H1 (cell line): ENCODE results near the gene FAM53B. TPM values are rescaled to one million over a fixed set of nuclear protein-coding genes. Genes with fewer than 3 reads are reported as not detected.

Experiments used
- CTCF ChIA-PET: fragments of 300-600 bp; sonication (Branson Sonifier 250); formaldehyde crosslinking; loops from one replicate; lab custom pipeline; 2021; ENCODE audit not compliant: partially characterized antibody; lab: Charles Lee
- POLR2A ChIA-PET: fragments of 300-600 bp; sonication (Branson Sonifier 250); formaldehyde crosslinking; loops from one replicate; lab custom pipeline; 2021; ENCODE audit warnings: inconsistent platforms; ENCODE audit not compliant: partially characterized antibody; lab: Charles Lee
- DNase-seq, 2 experiments: peaks; one replicate each; pipeline versions ENCODE4 v3.0.0 to v3.0.0-alpha.2; 2010 to 2022; ENCODE audit warnings: low spot score in 2 of 2, low read depth in 1 of 2, mixed read lengths in 1 of 2
- FAIRE-seq: peaks from 2 replicates; lab custom pipeline; 2011; peaks lifted over from hg19 to GRCh38; lab: Jason Lieb, UNC
- H2AFZ ChIP-seq: 2 replicates; pipeline ENCODE4 v1.8.1; 2012; ENCODE audit warnings: low read length, inconsistent platforms
- H2AK5ac ChIP-seq: 2 replicates; pipeline ENCODE4 v1.6.1; 2013; ENCODE audit warnings: low read depth, low read length
- H2BK120ac ChIP-seq: replicated peaks from 2 replicates; pipeline ENCODE3; 2013; ENCODE audit warnings: low read depth, low read length, inconsistent platforms
- H2BK12ac ChIP-seq: 2 replicates; pipeline ENCODE4 v1.6.1; 2013; ENCODE audit warnings: low read depth, low read length
- H2BK15ac ChIP-seq: 2 replicates; pipeline ENCODE4 v1.6.1; 2013; ENCODE audit warnings: low read length
- H2BK20ac ChIP-seq: 2 replicates; pipeline ENCODE4 v1.6.1; 2013; ENCODE audit warnings: low read length
- H2BK5ac ChIP-seq: 2 replicates; pipeline ENCODE4 v1.6.1; 2013; ENCODE audit warnings: low read depth, low read length
- H3K14ac ChIP-seq: 2 replicates; pipeline ENCODE4 v1.6.1; 2013; ENCODE audit warnings: inconsistent platforms; ENCODE audit not compliant: insufficient read length
- H3K18ac ChIP-seq: 2 replicates; pipeline ENCODE4 v1.6.1; 2013; ENCODE audit warnings: low read length; ENCODE audit errors: extremely low read depth
- H3K23ac ChIP-seq: 2 replicates; pipeline ENCODE4 v1.6.1; 2013; ENCODE audit warnings: inconsistent platforms; ENCODE audit not compliant: insufficient read length
- H3K23me2 ChIP-seq: 2 replicates; pipeline ENCODE4 v1.6.1; 2013; ENCODE audit warnings: low read depth, low read length
- H3K27ac ChIP-seq: 2 replicates; pipeline ENCODE4 v1.6.1; 2011; ENCODE audit warnings: low read depth, low read length, inconsistent platforms
- H3K27me3 ChIP-seq, 4 experiments: replicated peaks in 1 of 4; 1 replicate in 1 of 4; 2 replicates in 3 of 4; pipeline versions ENCODE4 v1.6.1 to v1.8.1; 2011 to 2013; ENCODE audit warnings: low read length in 3 of 4, mild to moderate bottlenecking in 3 of 4, inconsistent platforms in 2 of 4, mixed read lengths in 2 of 4, moderate library complexity in 1 of 4; ENCODE audit not compliant: control insufficient read depth in 3 of 4, insufficient read depth in 3 of 4; ENCODE audit errors: extremely low read depth in 1 of 4
- H3K36me3 ChIP-seq, 4 experiments: 2 replicates each; pipeline versions ENCODE4 v1.6.1 to v1.8.1; 2011 to 2013; ENCODE audit warnings: mild to moderate bottlenecking in 4 of 4, low read length in 3 of 4, moderate library complexity in 2 of 4, control low read depth in 1 of 4, inconsistent platforms in 1 of 4; ENCODE audit not compliant: insufficient read depth in 4 of 4, control insufficient read depth in 2 of 4
- H3K4ac ChIP-seq: replicated peaks from 2 replicates; pipeline ENCODE3; 2013; ENCODE audit warnings: low read length, low read depth, mixed read lengths, inconsistent platforms; ENCODE audit not compliant: insufficient read length
- H3K4me1 ChIP-seq, 4 experiments: replicated peaks in 1 of 4; 1 replicate in 1 of 4; 2 replicates in 3 of 4; pipeline versions ENCODE4 v1.6.1 to v1.8.1; 2011 to 2013; ENCODE audit warnings: low read length in 3 of 4, inconsistent platforms in 2 of 4, mixed read lengths in 1 of 4; ENCODE audit not compliant: insufficient read depth in 4 of 4, control insufficient read depth in 3 of 4
- H3K4me2 ChIP-seq, 2 experiments: 2 replicates each; pipeline versions ENCODE4 v1.6.1 to v1.8.1; 2011 to 2013; ENCODE audit warnings: low read depth in 2 of 2, low read length in 2 of 2, control low read depth in 1 of 2, inconsistent platforms in 1 of 2, mild to moderate bottlenecking in 1 of 2; ENCODE audit not compliant: insufficient read depth in 1 of 2
- H3K4me3 ChIP-seq, 4 experiments: fragments of 200-600, 300-600 bp in 1 of 4; sonication (generic), shearing (Covaris generic), sonication (Bioruptor Twin) in 1 of 4; 2 replicates each; pipeline versions ENCODE4 v1.5.1 to v1.8.1; 2011 to 2016; ENCODE audit warnings: low read length in 4 of 4, low read depth in 3 of 4, control low read depth in 2 of 4, inconsistent platforms in 2 of 4, mild to moderate bottlenecking in 2 of 4, mixed read lengths in 1 of 4, moderate library complexity in 1 of 4; ENCODE audit not compliant: insufficient read depth in 2 of 4; ENCODE audit errors: extremely low read depth in 1 of 4
- H3K56ac ChIP-seq: replicated peaks from 2 replicates; pipeline ENCODE3; 2013; ENCODE audit warnings: low read depth, mild to moderate bottlenecking, mixed read lengths, low read length, inconsistent platforms; ENCODE audit not compliant: insufficient read length
- H3K79me1 ChIP-seq: 2 replicates; pipeline ENCODE4 v1.6.1; 2013; ENCODE audit warnings: low read depth, low read length, control low read depth
- H3K79me2 ChIP-seq, 2 experiments: 2 replicates each; pipeline versions ENCODE4 v1.6.1 to v1.8.1; 2012 to 2013; ENCODE audit warnings: low read length in 2 of 2, mild to moderate bottlenecking in 2 of 2, inconsistent platforms in 1 of 2; ENCODE audit not compliant: insufficient read depth in 2 of 2, control insufficient read depth in 1 of 2
- H3K9ac ChIP-seq, 4 experiments: replicated peaks in 1 of 4; 1 replicate in 1 of 4; 2 replicates in 3 of 4; pipeline versions ENCODE4 v1.6.1 to v1.8.1; 2011 to 2013; ENCODE audit warnings: low read depth in 3 of 4, low read length in 3 of 4, control low read depth in 2 of 4, mild to moderate bottlenecking in 2 of 4, moderate library complexity in 2 of 4, inconsistent platforms in 1 of 4; ENCODE audit errors: extremely low read depth in 1 of 4
- H3K9me3 ChIP-seq, 2 experiments: 2 replicates each; pipeline versions ENCODE4 v1.6.1 to v1.8.1; 2012 to 2013; ENCODE audit warnings: mild to moderate bottlenecking in 2 of 2, moderate library complexity in 2 of 2, control low read depth in 1 of 2, inconsistent platforms in 1 of 2, low read depth in 1 of 2, low read length in 1 of 2, mixed read lengths in 1 of 2; ENCODE audit not compliant: insufficient read depth in 2 of 2
- H4K20me1 ChIP-seq, 2 experiments: replicated peaks in 1 of 2; 2 replicates each; pipeline versions ENCODE3 to v1.8.1; 2011 to 2013; ENCODE audit warnings: inconsistent platforms in 2 of 2, low read length in 2 of 2, mild to moderate bottlenecking in 1 of 2; ENCODE audit not compliant: insufficient read depth in 2 of 2, control insufficient read depth in 1 of 2
- H4K5ac ChIP-seq: 2 replicates; pipeline ENCODE4 v1.6.1; 2013; ENCODE audit warnings: low read length, low read depth, mixed read lengths, inconsistent platforms; ENCODE audit not compliant: insufficient read length
- H4K8ac ChIP-seq: 2 replicates; pipeline ENCODE4 v1.8.0; 2013; ENCODE audit warnings: mild to moderate bottlenecking, moderate library complexity, low read length, inconsistent platforms; ENCODE audit not compliant: insufficient read depth; ENCODE audit errors: extremely low read depth
- H4K91ac ChIP-seq: replicated peaks from 2 replicates; pipeline ENCODE3; 2013; ENCODE audit warnings: low read length, mixed read lengths, inconsistent platforms; ENCODE audit not compliant: insufficient read length
- ASH2L ChIP-seq: fragments of 200-600, 300-600 bp; sonication (generic); IDR thresholded peaks from one replicate; pipeline ENCODE4 v1.7.1; 2017; ENCODE audit warnings: low read length
- CHD1 ChIP-seq: IDR thresholded peaks from 2 replicates; pipeline ENCODE4 v1.6.1; 2012; ENCODE audit warnings: low read depth, low read length, improper control_type of control experiment
- EP300 ChIP-seq, 2 experiments: IDR thresholded peaks; 1 replicate in 1 of 2; 2 replicates in 1 of 2; pipeline ENCODE4 v1.6.1; 2011 to 2012; ENCODE audit warnings: low read depth in 2 of 2, low read length in 2 of 2, mild to moderate bottlenecking in 2 of 2, borderline replicate concordance in 1 of 2, inconsistent platforms in 1 of 2, moderate library complexity in 1 of 2
- FOSL1 ChIP-seq: IDR thresholded peaks from 2 replicates; pipeline ENCODE4 v1.6.1; 2011; ENCODE audit warnings: mild to moderate bottlenecking, low read depth, low read length, moderate library complexity; ENCODE audit not compliant: insufficient read depth
- KDM1A ChIP-seq: fragments of 200-600, 300-600 bp; sonication (generic); IDR thresholded peaks from 2 replicates; pipeline ENCODE4 v1.7.1; 2016; ENCODE audit warnings: mild to moderate bottlenecking, low read length, borderline replicate concordance
- KDM5A ChIP-seq: fragments of 200-600 bp; IDR thresholded peaks from 2 replicates; pipeline ENCODE4 v1.7.1; 2012; ENCODE audit warnings: mild to moderate bottlenecking, low read length, inconsistent platforms, mixed read lengths
- NANOG ChIP-seq: IDR thresholded peaks from 2 replicates; pipeline ENCODE4 v1.6.1; 2011; ENCODE audit warnings: low read length, low read depth, mild to moderate bottlenecking, inconsistent platforms; ENCODE audit not compliant: insufficient read depth, poor library complexity, severe bottlenecking
- RAD21 ChIP-seq, 2 experiments: IDR thresholded peaks in 1 of 2; conservative IDR thresholded peaks in 1 of 2; 2 replicates each; pipeline ENCODE4 v1.6.1; 2011; ENCODE audit warnings: low read depth in 2 of 2, low read length in 2 of 2, improper control_type of control experiment in 1 of 2, inconsistent platforms in 1 of 2, mild to moderate bottlenecking in 1 of 2, moderate library complexity in 1 of 2
- RBBP5 ChIP-seq: IDR thresholded peaks from 2 replicates; pipeline ENCODE4 v1.7.1; 2012; ENCODE audit warnings: low read depth, mild to moderate bottlenecking, inconsistent platforms, low read length, moderate library complexity, borderline replicate concordance
- SIRT6 ChIP-seq: IDR thresholded peaks from one replicate; pipeline ENCODE4 v1.7.1; 2012; ENCODE audit warnings: low read length, inconsistent platforms
- SP2 ChIP-seq: IDR thresholded peaks from 2 replicates; pipeline ENCODE4 v1.6.1; 2012; ENCODE audit warnings: mild to moderate bottlenecking, low read length, inconsistent platforms
- ZNF274 ChIP-seq: IDR thresholded peaks from 2 replicates; pipeline ENCODE4 v1.7.0; 2012; ENCODE audit warnings: low read length, borderline replicate concordance; ENCODE audit errors: extremely low read depth
- WGBS, 2 experiments: shearing (Covaris generic) in 1 of 2; methylation state at CpG; one replicate each; pipeline versions ENCODE4 v1.1.6 to v1.1.7; 2013 to 2015; ENCODE audit warnings: low lambda C conversion rate in 2 of 2, mixed read lengths in 2 of 2, inconsistent platforms in 1 of 2, low coverage in 1 of 2, missing lambda C conversion rate in 1 of 2; ENCODE audit not compliant: insufficient replicate concordance in 2 of 2, insufficient coverage in 1 of 2, insufficient read length in 1 of 2; ENCODE audit errors: extremely low coverage in 1 of 2, missing lambda C conversion rate in 1 of 2; 5-methylcytosine and 5-hydroxymethylcytosine counted together
- polyA plus RNA-seq, 7 experiments: library from polyadenylated mRNA; depleted of rRNA in 3 of 7; stranded (reverse) in 5 of 7; unstranded in 2 of 7; fragments of >200 nt in 5 of 7; fragments of 200-250 nt in 2 of 7; gene quantifications; 1 replicate in 5 of 7; 2 replicates in 1 of 7; 4 replicates in 1 of 7; pipeline versions ENCODE4 v1.2.1 to v1.2.3, GENCODE V29; 2011 to 2013; ENCODE audit warnings: missing spikeins in 2 of 7, mixed read lengths in 2 of 7
- total RNA-seq: library from RNA; stranded (reverse); fragmentation: NEBNext Ultra II Directional; extraction: Animal tissue kit (Norgen Biotek cat#: 25700); gene quantifications from 2 replicates; pipeline ENCODE4 v1.2.1, GENCODE V29; 2021

FAM53B gene
- total and polyA plus RNA-seq, 2 of the 8 experiments (the other 6 are each of a cell fraction or from before 2014, with no cell fraction given): 5.3 to 14.4 TPM

DNA sequence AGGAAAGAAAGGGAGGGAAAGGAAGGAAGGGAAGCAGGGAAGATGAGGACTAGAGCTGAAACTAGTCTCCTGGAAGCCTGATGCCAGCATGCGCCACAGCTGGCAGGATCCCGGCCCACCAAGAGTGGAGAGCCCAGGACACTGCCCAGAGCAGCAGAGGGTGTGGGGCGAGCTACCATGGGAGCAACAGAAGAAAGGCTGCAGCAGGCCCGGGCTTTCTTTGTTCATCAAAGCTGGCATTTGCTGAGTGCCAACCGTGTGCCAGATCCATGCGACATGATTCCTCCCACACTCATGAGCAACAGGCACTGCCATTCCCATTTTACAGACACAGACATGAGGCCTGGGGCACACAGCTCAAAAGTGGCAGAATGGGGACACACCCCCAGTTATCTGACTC lies 68.9 kb downstream of the FAM53B start:
- H2BK20ac ChIP-seq: no peak overlapping the region
- WGBS, 2 experiments: 84% methylated on average over 6 of the region's 6 CpGs; no CpG with 5 or more reads in 1 of the 2 experiments
- no peak overlapping the region for H2BK120ac ChIP-seq
- H3K79me1 ChIP-seq: peaks cover 13% of the 10 kb centered on the region
- H3K79me2 ChIP-seq: no peaks in the 10 kb centered on the region
- H3K14ac ChIP-seq: no peak overlapping the region
- no peak overlapping the region for H2BK15ac ChIP-seq
- no peak overlapping the region for H3K27ac ChIP-seq
- H3K4me2 ChIP-seq: no peak overlapping the region
- H3K4me3 ChIP-seq: no peak overlapping the region
- no peaks in the 10 kb centered on the region for H3K23me2 ChIP-seq
- H2AK5ac ChIP-seq: no peak overlapping the region
- H3K4me1 ChIP-seq: peaks cover 0 to 6% (median 2%) of the 10 kb centered on the region in 4 experiments; a peak in 4 of 7 replicates
- POLR2A ChIA-PET: interaction anchor here (1.3 kb wide), 1 partner anchor 14 kb away, joined by 3 read pairs; no protein-coding TSS in a partner anchor
- no peak overlapping the region for H2BK5ac ChIP-seq
- no peak overlapping the region for H3K18ac ChIP-seq
- no peak overlapping the region for H2AFZ ChIP-seq
- peaks cover 3 to 7% of the 10 kb centered on the region in 2 experiments for H4K20me1 ChIP-seq
- H3K27me3 ChIP-seq: no peaks in the 10 kb centered on the region
- no peak for DNase-seq
- no peak overlapping the region for H4K5ac ChIP-seq
- H3K9me3 ChIP-seq: no peaks in the 10 kb centered on the region
- no peak overlapping the region for H3K9ac ChIP-seq
- H4K8ac ChIP-seq: peak overlapping the region; percentile 1; the same call in 1 of the 2 replicates
- H2BK12ac ChIP-seq: no peak overlapping the region
- no peak for FAIRE-seq
- H3K23ac ChIP-seq: no peak overlapping the region
- H3K36me3 ChIP-seq: no peaks in the 10 kb centered on the region
- H4K91ac ChIP-seq: no peak overlapping the region
- no peak overlapping the region for H3K4ac ChIP-seq
- CTCF ChIA-PET: interaction anchor here (1.2 to 2.2 kb wide), 6 partner anchors 13 to 66 kb away, joined by 3 to 7 read pairs (median 4); no protein-coding TSS in a partner anchor
- no peak overlapping the region for H3K56ac ChIP-seq
- TF ChIP-seq FOSL1 (no peak), SP2 (no peak), KDM5A (no peak), ZNF274 (no peak), RBBP5 (no peak), EP300 (IDR thresholded peaks at IDR 0.05; ENCODE audit: borderline replicate concordance in 1 of 2, low read depth in 2 of 2, low read length in 2 of 2) (no peak), CHD1 (no peak), ASH2L (no peak), RAD21 (IDR thresholded peaks at IDR 0.05 in 1 of 2, conservative IDR thresholded peaks at IDR 0.05 in 1 of 2; ENCODE audit: low read depth in 2 of 2, low read length in 2 of 2) (no peak), KDM1A (no peak), NANOG (no peak), SIRT6 (no peak)
